CD4-positive, alpha-beta T cell (primary cell): Measurements from ENCODE around the gene IL22. TPM values are rescaled to one million over a fixed set of nuclear protein-coding genes. Genes with fewer than 3 reads are reported as not detected.
A peak's percentile ranks its signal among the peaks of the same experiment; 100 is the strongest.

Source experiments
- ATAC-seq: fragments of 200-7000 bp; cut with Tn5 transposase; one replicate; pipeline ENCODE4 v1.10.0; 2022; ENCODE audit warnings: mild to moderate bottlenecking; ENCODE audit not compliant: poor library complexity
- CTCF ChIA-PET: fragments of 350-600 bp; sonication (Branson Sonifier 250); formaldehyde crosslinking; loops from one replicate; lab custom pipeline; 2021; ENCODE audit warnings: antibody characterized with exemption, inconsistent platforms; lab: Charles Lee
- POLR2A ChIA-PET: fragments of 350-600 bp; sonication (Branson Sonifier 250); formaldehyde crosslinking; loops from one replicate; lab custom pipeline; 2021; ENCODE audit warnings: antibody characterized with exemption, inconsistent platforms; lab: Charles Lee
- DNase-seq, 14 experiments: peaks; one replicate each; pipeline ENCODE4 v3.0.0-alpha.2; 2013 to 2020; ENCODE audit warnings: mixed read lengths in 2 of 14
- H3K27ac ChIP-seq, 2 donors: one replicate each; pipeline versions ENCODE4 v1.5.1 to v1.7.0; 2013; ENCODE audit warnings: low read length in 2 of 2, low read depth in 1 of 2, mild to moderate bottlenecking in 1 of 2
- H3K27me3 ChIP-seq, 2 experiments: 1 replicate in 1 of 2; 2 replicates in 1 of 2; pipeline versions ENCODE4 v1.6.1 to v1.7.0; 2013; ENCODE audit warnings: low read length in 2 of 2, control low read depth in 1 of 2, mild to moderate bottlenecking in 1 of 2, moderate library complexity in 1 of 2; ENCODE audit not compliant: insufficient read depth in 2 of 2, control insufficient read depth in 1 of 2
- H3K36me3 ChIP-seq: one replicate; pipeline ENCODE4 v1.6.1; 2013; ENCODE audit warnings: low read length, control low read depth; ENCODE audit not compliant: insufficient read depth
- H3K4me1 ChIP-seq: one replicate; pipeline ENCODE4 v1.6.1; 2013; ENCODE audit warnings: low read length, control low read depth; ENCODE audit not compliant: insufficient read depth
- H3K4me3 ChIP-seq: one replicate; pipeline ENCODE4 v1.5.1; 2013; ENCODE audit warnings: mild to moderate bottlenecking, low read length, moderate library complexity
- H3K9me3 ChIP-seq, 2 experiments: 1 replicate in 1 of 2; 2 replicates in 1 of 2; pipeline versions ENCODE4 v1.6.1 to v1.7.0; 2013; ENCODE audit warnings: low read length in 2 of 2, mild to moderate bottlenecking in 2 of 2, control low read depth in 1 of 2, moderate library complexity in 1 of 2; ENCODE audit not compliant: control insufficient read depth in 1 of 2, insufficient read depth in 1 of 2
- H3K27ac Mint-ChIP-seq: one replicate; pipeline ENCODE4 v1.8.0; 2020; ENCODE audit warnings: mixed read lengths
- H3K27me3 Mint-ChIP-seq: one replicate; pipeline ENCODE4 v1.8.0; 2021; ENCODE audit warnings: mixed read lengths
- H3K36me3 Mint-ChIP-seq: one replicate; pipeline ENCODE4 v1.8.0; 2021; ENCODE audit warnings: low read depth, mixed read lengths
- H3K4me1 Mint-ChIP-seq: one replicate; pipeline ENCODE4 v1.8.0; 2021; ENCODE audit warnings: low read depth, mixed read lengths
- H3K4me3 Mint-ChIP-seq: one replicate; pipeline ENCODE4 v1.8.0; 2020; ENCODE audit warnings: mild to moderate bottlenecking, mixed read lengths
- H3K9me3 Mint-ChIP-seq: one replicate; pipeline ENCODE4 v1.8.0; 2020; ENCODE audit warnings: mixed read lengths
- intact Hi-C, 2 experiments: fragments of 100-400 bp; cut with DNase I in 1 of 2; cut with micrococcal nuclease in 1 of 2; formaldehyde crosslinking; loops; one replicate each; pipeline versions ENCODE4 v1.15.1 to v1.9.0; 2023 to 2025; cut with DNase I, micrococcal nuclease
- total RNA-seq, 174 experiments: library from RNA in 2 of 174; stranded (reverse) in 2 of 174; gene quantifications; one replicate each; pipeline ENCODE4 v1.2.3 and lab custom pipeline; 2021 to 2026
- TF ChIP-seq, protein P1 (sequence below): fragments of 200-600 bp; IDR thresholded peaks from one replicate; pipeline ENCODE4 v1.8.0; 2022; ENCODE audit warnings: antibody characterized with exemption, mild to moderate bottlenecking

IL22 gene
- total RNA-seq, 2 experiments from 2014 or later: not detected

DNA sequence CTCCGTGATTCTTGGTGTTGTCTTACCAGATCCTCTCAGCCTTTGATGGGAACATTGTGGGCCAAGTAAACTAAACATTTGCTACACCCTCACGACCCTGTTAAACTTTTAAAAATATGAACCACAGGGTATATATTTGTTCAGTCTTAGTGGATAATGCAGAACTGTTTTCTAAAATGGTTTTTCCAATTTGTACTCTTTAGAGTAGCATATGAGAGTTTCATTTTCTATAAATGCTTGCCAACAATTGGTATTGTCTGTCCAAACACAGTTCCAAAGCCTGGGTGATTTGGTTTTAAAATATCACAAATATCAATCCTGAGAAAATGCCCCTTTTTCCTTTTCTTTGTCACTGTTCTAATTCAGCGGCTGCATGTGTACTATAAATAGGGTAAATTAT is 6.7 kb upstream of the IL22 start:
- H3K27me3 ChIP-seq: no peaks in the 10 kb centered on the region
- DNase-seq: no peak
- peaks cover 7% of the 10 kb centered on the region for H3K4me1 Mint-ChIP-seq
- no peak overlapping the region for H3K27ac ChIP-seq
- no peak overlapping the region for H3K4me3 ChIP-seq
- no peak for ATAC-seq
- TF ChIP-seq, protein P1, sequence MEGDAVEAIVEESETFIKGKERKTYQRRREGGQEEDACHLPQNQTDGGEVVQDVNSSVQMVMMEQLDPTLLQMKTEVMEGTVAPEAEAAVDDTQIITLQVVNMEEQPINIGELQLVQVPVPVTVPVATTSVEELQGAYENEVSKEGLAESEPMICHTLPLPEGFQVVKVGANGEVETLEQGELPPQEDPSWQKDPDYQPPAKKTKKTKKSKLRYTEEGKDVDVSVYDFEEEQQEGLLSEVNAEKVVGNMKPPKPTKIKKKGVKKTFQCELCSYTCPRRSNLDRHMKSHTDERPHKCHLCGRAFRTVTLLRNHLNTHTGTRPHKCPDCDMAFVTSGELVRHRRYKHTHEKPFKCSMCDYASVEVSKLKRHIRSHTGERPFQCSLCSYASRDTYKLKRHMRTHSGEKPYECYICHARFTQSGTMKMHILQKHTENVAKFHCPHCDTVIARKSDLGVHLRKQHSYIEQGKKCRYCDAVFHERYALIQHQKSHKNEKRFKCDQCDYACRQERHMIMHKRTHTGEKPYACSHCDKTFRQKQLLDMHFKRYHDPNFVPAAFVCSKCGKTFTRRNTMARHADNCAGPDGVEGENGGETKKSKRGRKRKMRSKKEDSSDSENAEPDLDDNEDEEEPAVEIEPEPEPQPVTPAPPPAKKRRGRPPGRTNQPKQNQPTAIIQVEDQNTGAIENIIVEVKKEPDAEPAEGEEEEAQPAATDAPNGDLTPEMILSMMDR: no peak
- no peak overlapping the region for H3K4me3 Mint-ChIP-seq
- H3K36me3 ChIP-seq: no peaks in the 10 kb centered on the region
- no peaks in the 10 kb centered on the region for H3K4me1 ChIP-seq
- H3K27ac Mint-ChIP-seq: no peak overlapping the region
- intact Hi-C loops: no loop called here
- H3K36me3 Mint-ChIP-seq: no peaks in the 10 kb centered on the region
- ChIA-PET CTCF (no interaction called here), POLR2A (no interaction called here)
- H3K9me3 Mint-ChIP-seq: no peaks in the 10 kb centered on the region
- H3K9me3 ChIP-seq: no peaks in the 10 kb centered on the region
- no peaks in the 10 kb centered on the region for H3K27me3 Mint-ChIP-seq

DNA sequence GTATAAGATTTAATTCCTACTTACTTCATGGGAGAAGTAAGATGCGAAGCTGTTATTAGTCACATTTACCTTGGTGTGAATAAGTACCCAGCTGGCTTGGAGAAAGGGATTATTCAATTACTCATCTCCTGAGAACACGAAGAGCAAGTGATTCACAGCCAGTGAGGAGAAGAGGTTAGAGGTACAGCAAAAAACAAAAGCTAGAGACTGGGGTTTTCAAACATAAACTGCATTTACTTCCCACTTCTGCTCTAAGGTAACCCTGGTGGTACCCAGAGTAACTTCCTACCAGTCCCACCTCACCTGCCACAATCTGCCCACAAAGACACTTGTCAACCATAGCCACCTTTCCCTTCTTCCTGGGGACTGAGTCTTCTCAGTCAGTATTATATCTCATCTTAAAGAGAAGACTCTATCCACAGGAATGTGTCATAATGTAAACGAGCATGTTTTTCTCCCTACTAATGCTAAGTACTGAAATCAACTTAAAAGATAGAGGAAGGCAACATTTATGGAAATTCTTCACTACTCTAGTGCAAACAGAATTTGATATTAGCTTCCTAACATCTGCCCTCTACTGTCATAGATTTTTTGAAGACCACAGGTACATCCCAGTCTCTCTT is 6.0 kb upstream of the IL22 start:
- H3K4me3 Mint-ChIP-seq: no peak overlapping the region
- no peaks in the 10 kb centered on the region for H3K27me3 Mint-ChIP-seq
- ChIA-PET POLR2A (no interaction called here), CTCF (no interaction called here)
- H3K36me3 Mint-ChIP-seq: no peaks in the 10 kb centered on the region
- intact Hi-C loops: no loop called here
- TF ChIP-seq, protein P1: no peak
- no peak overlapping the region for H3K27ac Mint-ChIP-seq
- no peak overlapping the region for H3K27ac ChIP-seq
- H3K4me1 ChIP-seq: no peaks in the 10 kb centered on the region
- no peak overlapping the region for H3K4me3 ChIP-seq
- H3K27me3 ChIP-seq: no peaks in the 10 kb centered on the region
- H3K4me1 Mint-ChIP-seq: peaks cover 7% of the 10 kb centered on the region
- ATAC-seq (no peak), DNase-seq (peak in 1 of 14 experiments; percentile 21)
- H3K9me3 Mint-ChIP-seq: no peaks in the 10 kb centered on the region
- H3K9me3 ChIP-seq: no peaks in the 10 kb centered on the region
- H3K36me3 ChIP-seq: no peaks in the 10 kb centered on the region

DNA sequence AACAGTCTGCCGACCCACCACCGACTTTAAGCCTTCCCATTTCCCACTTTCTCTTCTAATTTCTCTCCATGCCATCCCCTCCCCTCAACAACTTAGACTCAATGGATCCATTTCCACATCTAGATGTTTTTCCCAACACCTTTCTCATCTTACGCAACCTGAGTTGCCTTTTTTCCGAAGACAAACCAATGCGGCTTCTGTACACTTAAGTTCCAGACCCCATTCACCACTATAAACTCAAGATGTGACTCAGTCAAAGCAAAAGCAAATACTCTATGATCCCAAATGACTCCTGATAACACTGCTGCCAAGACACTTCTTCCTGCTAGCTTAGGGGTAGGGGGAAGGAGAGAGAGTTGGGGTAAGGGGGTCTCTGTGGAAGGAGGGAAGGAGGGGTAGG is 1.3 kb downstream of the IL22 start:
- ATAC-seq: no peak
- no peaks in the 10 kb centered on the region for H3K27me3 ChIP-seq
- H3K27me3 Mint-ChIP-seq: no peaks in the 10 kb centered on the region
- TF ChIP-seq, protein P1: no peak
- POLR2A ChIA-PET: no interaction called here
- H3K27ac Mint-ChIP-seq: no peak overlapping the region
- DNase-seq: no peak
- no peaks in the 10 kb centered on the region for H3K4me1 ChIP-seq
- no peaks in the 10 kb centered on the region for H3K9me3 ChIP-seq
- no peak overlapping the region for H3K4me3 Mint-ChIP-seq
- no peaks in the 10 kb centered on the region for H3K9me3 Mint-ChIP-seq
- H3K36me3 ChIP-seq: no peaks in the 10 kb centered on the region
- CTCF ChIA-PET: no interaction called here
- no peaks in the 10 kb centered on the region for H3K4me1 Mint-ChIP-seq
- intact Hi-C loops: no loop called here
- no peak overlapping the region for H3K27ac ChIP-seq
- H3K4me3 ChIP-seq: no peak overlapping the region
- no peaks in the 10 kb centered on the region for H3K36me3 Mint-ChIP-seq
